HepG2 (cell line): ENCODE measurements around the gene SH3D19.

ENCODE experiments used
- ARNT ChIP-seq: fragments of 450-650 bp; IDR thresholded peaks from 2 replicates; pipeline ENCODE4 v1.6.1; 2017
- ERF ChIP-seq: IDR thresholded peaks from 2 replicates; pipeline ENCODE4 v1.6.1; 2018; ENCODE audit warnings: missing biosample characterization, missing genetic modification reagents
- NFYB ChIP-seq: sonication (generic); formaldehyde crosslinking; IDR thresholded peaks from 2 replicates; pipeline ENCODE4 v1.4.0; 2020; ENCODE audit warnings: missing genetic modification reagents
- ZNF616 ChIP-seq: sonication (generic); formaldehyde crosslinking; IDR thresholded peaks from 2 replicates; pipeline ENCODE4 v1.5.0; 2020; ENCODE audit warnings: low read depth, mild to moderate bottlenecking, missing genetic modification reagents
- TF ChIP-seq, protein P1 (sequence below): sonication (generic); formaldehyde crosslinking; IDR thresholded peaks from 2 replicates; pipeline ENCODE4 v1.5.0; 2020; ENCODE audit warnings: mild to moderate bottlenecking, missing genetic modification reagents, moderate library complexity
- TF ChIP-seq, protein P2 (sequence below): sonication (generic); formaldehyde crosslinking; IDR thresholded peaks from 2 replicates; pipeline ENCODE4 v1.5.1; 2020; ENCODE audit warnings: missing genetic modification reagents, mild to moderate bottlenecking, borderline replicate concordance
- TF ChIP-seq, protein P3 (sequence below): sonication (generic); formaldehyde crosslinking; IDR thresholded peaks from 2 replicates; pipeline ENCODE4 v1.4.0; 2020; ENCODE audit warnings: missing genetic modification reagents

DNA sequence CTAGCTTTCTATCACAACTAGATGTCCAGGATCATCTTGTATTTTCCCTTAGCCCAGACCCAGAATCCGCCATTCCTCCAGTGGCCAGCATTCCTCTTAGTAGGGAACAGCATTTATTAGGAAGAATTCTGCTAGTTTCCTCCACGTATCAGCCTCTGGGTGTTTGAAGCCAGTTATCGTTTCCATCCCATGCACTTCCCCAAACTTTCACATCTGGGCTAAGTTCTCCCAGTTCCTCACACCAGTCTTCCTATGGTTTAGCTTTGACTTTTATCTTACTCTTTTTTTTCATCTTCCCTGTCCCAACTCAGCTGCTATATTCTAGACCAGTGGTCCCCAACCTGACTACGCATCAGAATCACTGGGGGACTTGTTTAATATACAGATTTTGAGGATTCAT, 101.9 kb downstream of the SH3D19 start:
- TF ChIP-seq, protein P1, sequence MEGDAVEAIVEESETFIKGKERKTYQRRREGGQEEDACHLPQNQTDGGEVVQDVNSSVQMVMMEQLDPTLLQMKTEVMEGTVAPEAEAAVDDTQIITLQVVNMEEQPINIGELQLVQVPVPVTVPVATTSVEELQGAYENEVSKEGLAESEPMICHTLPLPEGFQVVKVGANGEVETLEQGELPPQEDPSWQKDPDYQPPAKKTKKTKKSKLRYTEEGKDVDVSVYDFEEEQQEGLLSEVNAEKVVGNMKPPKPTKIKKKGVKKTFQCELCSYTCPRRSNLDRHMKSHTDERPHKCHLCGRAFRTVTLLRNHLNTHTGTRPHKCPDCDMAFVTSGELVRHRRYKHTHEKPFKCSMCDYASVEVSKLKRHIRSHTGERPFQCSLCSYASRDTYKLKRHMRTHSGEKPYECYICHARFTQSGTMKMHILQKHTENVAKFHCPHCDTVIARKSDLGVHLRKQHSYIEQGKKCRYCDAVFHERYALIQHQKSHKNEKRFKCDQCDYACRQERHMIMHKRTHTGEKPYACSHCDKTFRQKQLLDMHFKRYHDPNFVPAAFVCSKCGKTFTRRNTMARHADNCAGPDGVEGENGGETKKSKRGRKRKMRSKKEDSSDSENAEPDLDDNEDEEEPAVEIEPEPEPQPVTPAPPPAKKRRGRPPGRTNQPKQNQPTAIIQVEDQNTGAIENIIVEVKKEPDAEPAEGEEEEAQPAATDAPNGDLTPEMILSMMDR (CRISPR knock-in tag): no peak
- TF ChIP-seq ERF: no peak
- TF ChIP-seq, protein P2, sequence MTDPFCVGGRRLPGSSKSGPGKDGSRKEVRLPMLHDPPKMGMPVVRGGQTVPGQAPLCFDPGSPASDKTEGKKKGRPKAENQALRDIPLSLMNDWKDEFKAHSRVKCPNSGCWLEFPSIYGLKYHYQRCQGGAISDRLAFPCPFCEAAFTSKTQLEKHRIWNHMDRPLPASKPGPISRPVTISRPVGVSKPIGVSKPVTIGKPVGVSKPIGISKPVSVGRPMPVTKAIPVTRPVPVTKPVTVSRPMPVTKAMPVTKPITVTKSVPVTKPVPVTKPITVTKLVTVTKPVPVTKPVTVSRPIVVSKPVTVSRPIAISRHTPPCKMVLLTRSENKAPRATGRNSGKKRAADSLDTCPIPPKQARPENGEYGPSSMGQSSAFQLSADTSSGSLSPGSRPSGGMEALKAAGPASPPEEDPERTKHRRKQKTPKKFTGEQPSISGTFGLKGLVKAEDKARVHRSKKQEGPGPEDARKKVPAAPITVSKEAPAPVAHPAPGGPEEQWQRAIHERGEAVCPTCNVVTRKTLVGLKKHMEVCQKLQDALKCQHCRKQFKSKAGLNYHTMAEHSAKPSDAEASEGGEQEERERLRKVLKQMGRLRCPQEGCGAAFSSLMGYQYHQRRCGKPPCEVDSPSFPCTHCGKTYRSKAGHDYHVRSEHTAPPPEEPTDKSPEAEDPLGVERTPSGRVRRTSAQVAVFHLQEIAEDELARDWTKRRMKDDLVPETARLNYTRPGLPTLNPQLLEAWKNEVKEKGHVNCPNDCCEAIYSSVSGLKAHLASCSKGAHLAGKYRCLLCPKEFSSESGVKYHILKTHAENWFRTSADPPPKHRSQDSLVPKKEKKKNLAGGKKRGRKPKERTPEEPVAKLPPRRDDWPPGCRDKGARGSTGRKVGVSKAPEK (CRISPR knock-in tag): no peak
- TF ChIP-seq, protein P3, sequence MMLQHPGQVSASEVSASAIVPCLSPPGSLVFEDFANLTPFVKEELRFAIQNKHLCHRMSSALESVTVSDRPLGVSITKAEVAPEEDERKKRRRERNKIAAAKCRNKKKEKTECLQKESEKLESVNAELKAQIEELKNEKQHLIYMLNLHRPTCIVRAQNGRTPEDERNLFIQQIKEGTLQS (CRISPR knock-in tag): no peak
- TF ChIP-seq NFYB (CRISPR knock-in tag): no peak
- no peak for TF ChIP-seq ARNT
- no peak for TF ChIP-seq ZNF616
